HG03045 (cell line): Measurements from ENCODE around the gene ZNF521.

Experiments used
- ATAC-seq: cut with Tn5 transposase; IDR thresholded peaks from one replicate; pipeline ENCODE4 v1.9.1; 2021; ENCODE audit warnings: mild to moderate bottlenecking, moderate library complexity; ENCODE audit not compliant: unreplicated experiment

Gene ZNF521

DNA sequence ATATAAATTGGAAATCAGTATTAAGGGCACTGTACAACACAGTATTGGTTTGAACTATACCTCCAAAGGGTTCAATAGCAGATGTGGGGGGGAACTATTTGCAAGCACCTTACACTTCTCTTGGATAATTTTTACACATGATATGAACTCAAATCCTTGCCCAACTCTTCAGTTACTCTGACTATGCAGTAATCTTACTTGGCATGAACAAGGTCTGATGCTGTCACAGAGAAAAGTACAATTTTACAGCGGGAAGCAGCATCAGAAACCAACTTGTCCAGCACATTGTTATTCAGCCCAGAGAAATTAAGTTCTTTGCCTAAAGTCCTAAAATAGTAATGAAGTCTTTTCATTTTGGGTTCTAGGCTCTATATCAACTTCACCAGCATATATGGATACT is 98.2 kb downstream of the ZNF521 start:
- ATAC-seq, result no peak

DNA sequence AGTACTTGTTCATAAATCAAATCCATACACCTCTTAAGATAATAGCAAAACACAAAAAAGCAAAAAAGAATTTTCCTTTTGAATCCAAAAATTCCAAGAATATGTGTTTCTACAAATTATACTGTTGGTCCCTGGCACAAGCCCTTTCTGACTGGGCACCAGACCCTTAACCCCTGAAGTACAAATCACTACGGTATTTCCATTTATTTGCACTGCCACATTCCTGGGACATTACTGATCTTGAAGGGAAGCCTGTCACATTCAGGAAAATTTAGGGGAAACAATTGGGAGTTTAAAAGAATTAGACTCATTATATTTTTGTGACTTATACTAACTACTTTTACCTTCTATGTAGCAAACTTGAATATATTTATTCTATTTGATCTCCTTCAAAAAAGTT is 98.8 kb downstream of the ZNF521 start:
- no peak for ATAC-seq

DNA sequence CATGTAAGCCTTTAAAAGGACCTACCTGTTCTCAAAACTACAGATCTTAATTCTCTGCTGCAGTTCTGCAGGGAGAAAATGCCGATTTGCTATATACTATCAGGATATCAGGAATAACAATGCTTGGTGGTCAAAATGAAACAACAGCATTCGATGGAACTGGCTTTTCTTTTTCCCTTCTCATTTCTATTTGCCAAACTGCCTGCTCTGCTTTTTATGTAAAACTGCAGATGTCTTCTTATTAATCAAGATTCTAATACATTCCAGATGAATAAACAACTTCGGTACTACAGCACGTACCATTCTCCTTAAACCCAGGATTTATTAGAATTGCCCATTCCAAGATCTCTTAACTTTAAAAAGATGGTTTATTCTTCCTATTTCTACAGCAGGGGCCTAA is 100.9 kb downstream of the ZNF521 start:
- ATAC-seq, result no peak

DNA sequence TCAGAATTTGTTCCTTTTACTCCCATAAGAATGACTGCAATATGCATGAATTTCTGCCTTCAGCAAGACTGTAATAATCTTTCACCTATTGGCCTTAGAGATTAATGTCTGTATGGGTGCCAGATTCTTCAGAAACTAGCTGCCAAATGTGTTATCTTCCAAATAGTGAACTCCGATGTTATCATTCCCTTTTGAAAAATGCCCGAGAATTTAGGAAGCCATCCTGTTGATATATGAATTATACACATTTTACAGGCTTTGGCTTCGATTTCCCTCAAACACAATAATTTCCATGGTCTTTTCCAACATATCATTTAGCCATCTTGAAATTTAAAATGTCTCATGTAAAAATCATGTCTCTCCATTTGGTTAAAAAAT is 101.5 kb downstream of the ZNF521 start:
- ATAC-seq, result no peak

DNA sequence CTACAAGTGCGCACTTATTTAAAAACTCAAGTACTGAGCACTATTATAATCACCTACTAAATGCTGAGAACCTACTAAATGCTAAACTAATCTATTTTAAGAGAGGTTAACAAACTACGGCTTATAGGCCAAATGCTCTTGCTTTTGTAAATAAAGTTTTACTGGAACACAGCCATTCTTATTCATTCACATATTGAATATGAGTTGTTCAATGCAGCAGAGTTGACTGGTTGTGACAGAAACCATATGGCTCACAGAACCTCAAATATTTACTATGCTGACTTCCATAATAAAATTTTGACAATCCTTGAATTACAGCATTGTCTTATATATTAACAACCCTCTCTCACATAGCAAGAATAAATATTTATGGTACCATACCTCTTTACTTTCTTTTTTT is 103.2 kb downstream of the ZNF521 start:
- no peak for ATAC-seq

DNA sequence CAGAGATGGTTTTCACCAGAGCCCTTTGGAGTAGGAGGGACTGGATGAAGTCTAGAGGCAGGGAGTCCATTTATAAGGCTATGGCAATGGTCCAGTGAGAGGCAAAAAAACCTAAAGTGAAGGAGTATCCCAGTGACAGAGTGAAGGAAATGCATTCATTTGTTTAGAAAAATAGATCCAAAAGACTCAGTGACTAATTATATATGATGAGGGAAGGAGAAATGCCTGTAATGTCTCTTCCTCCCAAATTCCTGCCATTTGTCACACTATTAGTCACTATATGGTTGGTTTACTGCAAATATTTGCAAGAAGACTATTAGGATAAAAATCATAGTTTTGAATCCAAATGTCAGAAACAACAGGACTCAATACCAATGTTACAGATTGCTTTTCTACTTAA is 104.2 kb downstream of the ZNF521 start:
- ATAC-seq, result no peak

DNA sequence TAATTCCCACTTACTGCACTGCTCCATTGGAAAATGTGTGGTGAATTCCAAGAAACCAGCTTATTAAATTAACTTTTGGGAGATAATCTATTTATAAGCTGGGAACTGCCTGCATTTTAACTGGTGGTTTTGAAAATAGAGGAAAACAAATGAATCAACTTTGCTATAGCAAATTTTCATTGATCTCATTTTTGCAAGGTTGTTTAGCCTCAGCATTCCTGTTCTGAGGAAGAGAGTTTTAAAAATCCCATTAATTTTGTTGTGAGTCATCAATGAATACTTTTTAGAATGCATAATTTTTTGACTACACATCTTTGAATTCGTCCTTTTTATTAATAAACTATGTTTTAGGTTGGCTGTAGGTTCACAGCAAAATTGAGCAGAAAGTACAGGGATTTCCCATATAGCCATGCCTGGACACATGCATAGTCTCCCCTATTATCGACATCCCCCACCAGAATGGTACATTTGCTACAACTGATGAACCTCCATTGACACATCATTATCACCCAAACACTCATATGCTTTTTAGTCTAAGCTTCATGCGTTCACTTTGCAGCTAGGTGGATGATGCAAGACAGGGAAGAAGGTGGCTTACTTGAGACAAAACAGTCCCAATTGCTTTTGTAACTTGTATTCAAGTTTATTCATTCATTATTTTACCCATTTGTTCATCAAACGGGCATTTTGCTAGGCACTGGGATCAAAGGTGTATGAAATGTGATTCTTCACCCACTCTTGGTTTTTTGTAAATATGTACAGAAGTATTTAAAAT is 106.9 kb downstream of the ZNF521 start:
- ATAC-seq, result no peak

DNA sequence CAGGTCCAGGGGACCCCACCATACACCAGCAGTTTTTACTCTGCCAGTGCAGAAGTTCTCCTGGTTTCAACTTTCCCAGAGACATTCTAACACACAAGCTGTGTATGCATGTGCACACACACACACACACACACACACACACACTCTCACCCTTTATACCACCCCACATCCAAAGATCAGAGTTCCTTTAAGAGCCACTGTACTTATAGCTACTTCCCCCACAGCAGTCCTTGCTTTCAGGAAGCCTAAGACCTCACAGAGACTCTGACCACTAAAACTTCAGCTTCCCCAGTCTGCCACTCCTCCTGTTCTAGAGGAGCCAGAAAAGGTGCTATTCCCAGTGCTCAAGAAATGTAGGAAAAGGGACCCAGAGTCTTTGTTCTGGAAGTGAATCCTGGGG is 107.8 kb downstream of the ZNF521 start:
- ATAC-seq, result no peak

DNA sequence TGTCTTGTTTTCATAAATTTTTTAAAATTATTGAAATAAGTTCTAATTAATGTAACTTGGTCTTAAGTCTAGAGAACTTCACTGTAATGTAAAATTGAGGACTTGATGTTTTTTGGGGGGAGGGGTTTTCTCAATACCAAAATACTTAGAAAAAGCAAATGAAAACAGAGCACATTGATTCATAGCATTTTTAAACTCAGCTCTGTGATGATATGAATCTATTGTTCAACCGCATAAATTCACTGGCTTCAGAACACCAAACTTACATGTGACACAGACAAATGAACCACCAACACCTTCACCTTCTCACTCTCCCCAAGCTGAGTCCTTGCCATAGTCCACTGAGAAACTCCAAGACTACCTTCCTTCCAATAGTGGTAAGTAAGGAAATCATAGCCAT is 108.2 kb downstream of the ZNF521 start:
- no peak for ATAC-seq

DNA sequence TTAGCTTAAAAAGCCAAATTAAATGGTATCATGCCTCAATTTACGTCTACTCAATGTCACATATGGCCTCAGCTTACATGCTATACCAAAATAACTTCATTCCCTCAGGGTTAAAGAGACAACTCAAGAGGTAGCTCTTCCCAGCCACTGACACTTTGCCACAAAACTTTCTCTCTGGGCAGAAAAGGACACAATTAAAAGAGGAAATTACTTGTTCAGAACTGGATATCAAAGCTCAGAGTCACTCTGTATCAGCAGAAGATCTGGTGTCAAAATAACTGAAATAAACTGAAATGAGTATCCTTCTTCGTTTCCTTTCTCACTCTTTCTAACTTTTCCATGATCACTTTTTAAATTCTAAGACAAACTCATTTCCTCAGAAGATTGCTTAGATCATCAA is 108.7 kb downstream of the ZNF521 start:
- no peak for ATAC-seq

DNA sequence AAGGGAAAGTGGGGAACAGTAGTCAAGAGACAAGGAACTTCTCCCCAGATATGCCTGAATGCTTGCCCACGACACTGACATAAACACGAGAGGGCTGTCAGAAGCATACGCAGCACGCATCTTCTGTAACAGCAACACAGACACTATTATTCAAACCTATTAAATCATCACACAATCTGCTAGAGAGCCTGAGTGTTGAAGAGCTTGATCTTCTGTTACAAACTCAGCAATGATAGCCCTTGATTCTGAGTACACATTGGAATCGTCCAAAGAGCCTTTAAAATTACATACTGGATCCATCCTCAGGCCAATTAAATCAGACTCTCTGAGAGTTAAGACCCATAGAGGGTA is 111.6 kb downstream of the ZNF521 start:
- no peak for ATAC-seq

DNA sequence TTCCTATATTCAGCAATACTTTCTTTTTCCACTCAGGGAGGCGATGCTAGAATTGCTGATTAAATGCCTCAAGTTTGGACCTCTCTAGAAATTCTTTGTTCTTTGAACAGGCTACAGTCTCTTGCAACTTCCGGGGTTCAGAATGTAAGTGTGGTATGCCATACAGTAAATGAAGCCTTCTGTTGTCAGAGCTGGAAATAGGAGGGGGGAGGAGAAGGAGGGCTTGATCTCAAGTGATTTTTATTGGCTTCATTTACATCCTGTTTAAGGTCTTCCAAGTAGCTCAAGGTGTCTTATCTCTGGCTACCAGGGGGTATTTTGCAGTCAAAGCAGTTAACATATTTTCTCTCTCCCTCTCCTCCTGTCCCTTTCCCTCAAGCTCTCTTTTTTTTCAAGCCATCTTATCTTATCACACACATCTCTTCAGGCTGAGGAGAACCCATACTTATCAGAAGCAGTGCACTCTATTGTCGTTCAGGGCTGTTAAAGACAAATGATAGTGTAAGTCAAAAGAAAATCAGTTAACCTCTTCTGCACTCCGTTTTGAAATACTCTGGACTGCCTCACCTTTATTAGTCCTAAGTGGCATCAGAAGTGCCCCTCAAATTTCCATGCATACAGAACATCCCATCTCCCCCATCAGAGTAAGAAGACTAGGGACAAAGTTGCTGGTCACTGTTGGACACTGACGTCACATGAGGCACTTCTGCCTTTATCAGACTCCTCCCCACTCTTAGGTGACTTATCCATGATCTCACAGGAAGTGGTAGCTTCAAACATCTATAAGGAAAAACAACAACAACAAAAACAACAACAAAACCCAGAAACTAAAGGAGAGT is 112.2 kb downstream of the ZNF521 start:
- ATAC-seq, result no peak

DNA sequence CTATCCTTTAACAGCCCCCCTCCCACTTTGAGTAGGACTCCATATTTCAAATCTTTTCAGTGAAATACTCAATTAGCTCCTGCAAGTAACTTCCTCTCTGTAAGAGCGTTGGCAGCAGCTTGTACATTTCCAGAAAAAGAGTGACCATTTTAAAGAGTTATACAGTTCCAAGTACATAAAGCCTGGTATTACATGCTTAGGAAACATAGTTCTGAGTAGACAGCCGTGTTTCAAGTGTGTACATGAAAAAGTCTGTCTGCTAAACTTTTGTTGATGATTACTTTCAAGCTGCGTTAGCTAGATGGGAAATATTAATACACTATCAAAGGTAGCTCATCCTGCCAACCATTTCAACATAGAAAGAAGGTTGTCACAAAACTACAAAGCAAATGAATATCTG is 112.8 kb downstream of the ZNF521 start:
- no peak for ATAC-seq

DNA sequence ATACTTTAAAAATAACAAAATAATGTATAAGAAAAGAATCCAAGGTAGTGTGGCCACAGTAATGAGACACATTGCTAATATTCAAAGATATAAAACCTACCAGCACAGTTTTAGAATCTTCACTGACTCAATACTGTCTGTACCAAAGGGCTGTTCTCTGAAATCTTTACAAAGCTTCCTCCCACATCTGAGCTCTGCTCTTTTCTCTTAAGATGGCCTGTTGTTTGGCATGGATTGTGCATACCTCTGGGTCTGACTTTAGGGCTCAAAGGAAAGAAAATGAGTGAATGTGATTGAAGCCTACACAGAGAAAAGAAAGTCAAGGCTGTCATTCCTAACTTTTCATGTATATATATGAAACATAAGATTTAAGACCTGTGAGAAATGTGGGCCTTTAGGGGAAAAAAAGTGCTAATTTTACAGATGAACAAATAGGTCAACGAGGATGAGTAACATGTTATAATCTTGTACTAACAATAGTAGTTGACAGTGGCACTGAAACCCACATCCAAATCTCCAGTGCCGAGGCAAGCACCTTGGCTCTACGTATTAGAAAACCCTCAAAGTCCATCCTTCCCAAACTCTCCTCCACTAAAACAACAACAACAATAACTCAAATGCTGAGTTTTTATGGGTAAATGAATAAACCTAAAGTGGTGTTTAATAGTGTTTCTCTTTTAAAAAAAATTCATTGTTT is 114.2 kb downstream of the ZNF521 start:
- ATAC-seq, result no peak

DNA sequence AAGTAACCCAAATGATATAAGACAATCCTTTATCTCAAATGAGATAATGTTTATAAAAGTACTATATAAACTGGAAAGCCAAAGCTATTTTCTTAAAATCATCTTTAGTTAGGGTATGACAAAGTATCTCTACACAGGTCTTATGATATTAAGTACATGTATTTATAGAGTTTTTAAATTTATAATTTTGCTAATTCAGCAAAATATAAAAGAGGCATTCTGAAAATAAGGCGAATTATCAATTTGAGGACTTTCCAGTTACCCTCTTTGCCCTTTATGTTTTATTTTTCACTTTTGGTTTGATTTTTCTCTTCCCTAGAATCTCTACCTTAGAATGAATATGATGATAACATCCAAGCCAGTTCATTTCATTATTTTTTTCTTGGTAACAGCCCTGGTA is 115.2 kb downstream of the ZNF521 start:
- no peak for ATAC-seq

DNA sequence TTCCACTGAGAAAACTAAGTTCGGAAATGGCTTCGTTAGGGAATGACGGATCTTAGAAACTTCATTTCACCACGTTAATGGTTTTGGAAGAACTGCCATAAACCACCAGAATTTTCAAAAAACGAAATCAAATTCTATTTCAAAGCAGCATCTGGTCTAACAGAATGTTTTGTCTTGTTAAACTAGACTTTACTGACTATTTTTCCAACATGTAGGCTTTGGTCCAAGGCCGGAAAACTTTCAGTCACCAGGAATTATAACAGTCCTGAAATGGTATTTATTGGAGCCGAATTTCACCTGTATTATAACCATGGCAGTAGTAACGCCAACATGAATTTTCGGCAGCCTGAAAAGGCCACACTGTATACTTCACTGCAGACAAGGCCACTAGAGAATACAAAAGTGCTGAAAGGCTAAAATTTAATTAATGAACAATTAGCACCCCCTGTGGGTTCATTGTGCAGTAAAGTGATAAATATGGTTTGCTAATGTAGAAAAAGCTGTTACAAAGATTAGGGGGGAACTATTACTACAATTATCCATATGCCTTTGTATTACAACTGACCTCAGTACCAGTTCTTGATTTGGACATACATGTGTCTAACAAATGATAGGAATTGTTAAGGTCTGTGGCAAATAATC is 116.4 kb downstream of the ZNF521 start:
- ATAC-seq, result no peak

DNA sequence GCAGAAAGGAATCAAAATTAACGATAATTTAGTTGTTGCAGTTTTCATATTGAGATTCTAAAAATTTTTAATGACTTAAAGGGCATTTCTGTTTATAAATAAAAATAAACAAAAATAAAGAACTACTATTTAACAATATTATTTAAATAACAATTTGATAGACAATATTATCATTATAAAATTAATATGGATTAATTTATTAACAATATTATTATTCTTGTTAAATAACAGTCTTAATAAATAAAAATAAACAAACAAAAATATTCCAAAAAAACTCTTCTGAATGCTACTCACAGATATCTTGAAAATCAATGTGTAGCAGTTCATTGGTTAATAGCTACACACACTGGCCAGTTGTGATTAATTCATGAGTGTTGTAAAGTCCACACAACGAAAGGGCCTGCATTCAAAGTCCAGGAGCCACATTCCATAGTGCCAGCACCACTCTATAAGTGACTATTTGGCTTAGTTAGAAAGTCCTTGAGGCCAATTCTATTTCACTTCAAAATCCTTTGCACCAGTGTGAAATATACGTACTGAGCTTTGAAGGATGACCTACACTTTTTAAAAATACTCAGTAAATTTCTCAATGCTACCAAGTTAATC is 117.1 kb downstream of the ZNF521 start:
- no peak for ATAC-seq

DNA sequence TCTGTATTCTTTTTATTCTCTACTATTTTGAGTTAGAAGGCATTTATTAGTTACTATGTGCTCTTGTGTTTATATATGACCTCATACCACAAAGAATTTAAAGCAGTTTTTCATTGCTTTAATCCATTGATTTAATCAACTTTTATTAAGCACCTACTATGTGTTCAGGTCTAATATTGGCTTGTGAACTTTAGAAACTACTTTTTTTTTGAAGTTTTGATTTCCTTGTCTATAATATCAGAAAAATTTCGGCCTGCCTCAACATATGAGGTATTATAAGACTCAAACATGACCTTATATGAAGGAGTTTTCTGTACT is 117.7 kb downstream of the ZNF521 start:
- no peak for ATAC-seq

DNA sequence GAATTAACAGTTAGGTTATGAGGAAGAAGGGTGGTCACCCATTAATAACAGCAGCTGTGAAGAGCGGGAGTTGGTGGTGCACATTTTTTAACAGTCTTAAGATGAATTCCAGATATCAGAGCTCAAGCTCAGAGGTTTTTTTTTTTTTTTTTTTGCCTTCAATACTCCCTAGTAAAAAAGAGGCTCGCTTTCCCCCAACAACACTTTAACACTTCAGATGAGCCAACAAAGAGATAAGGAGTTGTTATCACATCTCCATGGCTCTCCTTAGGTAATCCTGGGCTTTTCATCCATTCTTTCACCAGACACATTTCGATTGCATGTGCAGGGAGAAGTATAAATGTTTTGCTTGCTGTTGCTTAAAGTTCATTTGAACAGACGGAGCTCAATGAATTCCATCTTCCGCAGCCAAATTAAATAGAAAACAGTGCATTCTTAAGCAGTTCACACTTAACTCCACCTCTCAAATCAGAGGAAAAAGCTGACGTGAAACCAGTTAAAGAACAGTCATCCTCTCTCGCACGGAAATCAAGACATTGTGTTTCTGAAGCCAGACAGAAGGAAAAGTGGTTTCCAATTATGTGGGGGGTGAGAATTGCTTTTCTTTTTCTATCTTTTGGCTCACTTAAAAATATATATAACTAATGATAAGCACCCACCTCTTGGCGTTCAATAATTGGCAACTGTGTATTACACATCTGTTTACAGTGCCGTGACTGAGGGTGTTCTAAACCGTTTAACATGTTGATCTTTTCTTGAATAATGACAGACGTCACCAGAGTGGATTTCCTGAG is 118.2 kb downstream of the ZNF521 start:
- no peak for ATAC-seq

DNA sequence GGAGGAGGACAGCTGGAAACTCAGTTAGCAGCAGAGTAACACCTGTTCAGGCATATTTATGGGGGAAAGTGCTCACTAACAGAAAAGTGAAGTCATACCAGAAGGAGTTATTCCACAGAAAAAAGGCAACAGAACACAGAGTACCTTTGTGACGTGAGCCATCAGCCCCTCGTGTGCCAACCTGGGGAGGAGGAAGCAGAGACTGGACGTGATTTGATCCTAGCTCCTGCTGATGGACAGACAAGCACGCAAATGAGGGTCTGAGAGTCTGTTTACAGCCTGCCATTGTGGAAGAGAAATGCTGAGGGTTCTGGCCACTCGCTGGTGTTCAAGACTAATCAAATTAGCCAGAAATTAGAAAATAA is 120.7 kb downstream of the ZNF521 start:
- no peak for ATAC-seq
